HEK293 (cell line): ENCODE data around the gene TBK1.

Experiments used
- CTCF ChIA-PET: fragments of 350-600 bp; formaldehyde crosslinking; extraction: SDS; loops from one replicate; lab custom pipeline; 2021; ENCODE audit warnings: antibody characterized with exemption; lab: Yijun Ruan, JAX
- POLR2A ChIA-PET: fragments of 300-600 bp; formaldehyde crosslinking; extraction: SDS; loops from one replicate; lab custom pipeline; 2020; ENCODE audit warnings: antibody characterized with exemption, inconsistent platforms; lab: Yijun Ruan, JAX
- H3K27ac ChIP-seq: fragments of 200-500 bp; sonication (Bioruptor generic); 2 replicates; pipeline ENCODE4 v1.5.1; 2014; ENCODE audit warnings: low read depth, low read length, control low read depth, inconsistent platforms; ENCODE audit errors: extremely low read depth
- H3K36me3 ChIP-seq, 2 experiments: fragments of 200-500 bp in 1 of 2; sonication (Bioruptor generic) in 1 of 2; 1 replicate in 1 of 2; 2 replicates in 1 of 2; pipeline ENCODE4 v1.5.1; 2014 to 2017; ENCODE audit warnings: inconsistent platforms in 2 of 2, low read length in 2 of 2; ENCODE audit not compliant: control insufficient read depth in 2 of 2, insufficient read depth in 1 of 2
- H3K4me1 ChIP-seq: fragments of 200-500 bp; sonication (Bioruptor generic); 2 replicates; pipeline ENCODE4 v1.5.1; 2014; ENCODE audit warnings: mild to moderate bottlenecking, low read length, inconsistent platforms; ENCODE audit not compliant: control insufficient read depth, insufficient read depth
- H3K4me3 ChIP-seq: 2 replicates; pipeline ENCODE4 v1.5.1; 2011; ENCODE audit warnings: low read depth, mild to moderate bottlenecking, control low read depth, low read length, moderate library complexity
- H3K9me3 ChIP-seq: fragments of 200-500 bp; sonication (Bioruptor generic); 2 replicates; pipeline ENCODE4 v1.5.1; 2014; ENCODE audit warnings: low read depth, low read length, inconsistent platforms; ENCODE audit not compliant: control insufficient read depth, insufficient read depth
- MYNN ChIP-seq: fragments of 450-650 bp; formaldehyde crosslinking; IDR thresholded peaks from 2 replicates; pipeline ENCODE4 v1.5.1; 2016; ENCODE audit warnings: missing biosample characterization, missing genetic modification characterization, borderline replicate concordance
- OSR2 ChIP-seq: fragments of 450-650 bp; formaldehyde crosslinking; IDR thresholded peaks from 2 replicates; pipeline ENCODE4 v1.5.1; 2016; ENCODE audit warnings: missing biosample characterization, missing genetic modification characterization
- PRDM1 ChIP-seq: fragments of 450-650 bp; formaldehyde crosslinking; IDR thresholded peaks from 2 replicates; pipeline ENCODE4; 2016; ENCODE audit warnings: missing biosample characterization, missing genetic modification characterization
- ZBTB44 ChIP-seq: fragments of 450-650 bp; IDR thresholded peaks from 2 replicates; pipeline ENCODE4 v1.5.1; 2018; ENCODE audit warnings: missing biosample characterization, mild to moderate bottlenecking, missing genetic modification characterization
- ZBTB8A ChIP-seq: fragments of 450-650 bp; formaldehyde crosslinking; IDR thresholded peaks from 2 replicates; pipeline ENCODE4 v1.5.1; 2016; ENCODE audit warnings: missing biosample characterization, missing genetic modification characterization
- ZFHX2 ChIP-seq: fragments of 450-650 bp; formaldehyde crosslinking; conservative IDR thresholded peaks from 2 replicates; pipeline ENCODE4 v1.5.1; 2016; ENCODE audit warnings: missing biosample characterization, missing genetic modification characterization
- ZFP41 ChIP-seq: fragments of 450-650 bp; formaldehyde crosslinking; IDR thresholded peaks from 2 replicates; pipeline ENCODE4 v1.5.1; 2016; ENCODE audit warnings: missing biosample characterization, missing genetic modification characterization, borderline replicate concordance
- ZNF121 ChIP-seq: fragments of 450-650 bp; formaldehyde crosslinking; IDR thresholded peaks from 2 replicates; pipeline ENCODE4 v1.5.1; 2016; ENCODE audit warnings: missing biosample characterization, missing genetic modification characterization
- ZNF16 ChIP-seq: fragments of 450-650 bp; formaldehyde crosslinking; IDR thresholded peaks from 2 replicates; pipeline ENCODE4 v1.5.1; 2016; ENCODE audit warnings: low read depth, missing biosample characterization, missing genetic modification characterization
- ZNF302 ChIP-seq: fragments of 450-650 bp; formaldehyde crosslinking; IDR thresholded peaks from 2 replicates; pipeline ENCODE4 v1.5.1; 2016; ENCODE audit warnings: missing biosample characterization, missing genetic modification characterization, low read depth
- ZNF394 ChIP-seq: fragments of 450-650 bp; formaldehyde crosslinking; IDR thresholded peaks from 2 replicates; pipeline ENCODE4 v1.5.1; 2016; ENCODE audit warnings: missing biosample characterization, missing genetic modification characterization, mild to moderate bottlenecking, moderate library complexity, borderline replicate concordance
- ZNF473 ChIP-seq: fragments of 450-650 bp; formaldehyde crosslinking; IDR thresholded peaks from 2 replicates; pipeline ENCODE4 v1.5.1; 2017; ENCODE audit warnings: missing biosample characterization, missing genetic modification characterization
- ZNF544 ChIP-seq: fragments of 450-650 bp; formaldehyde crosslinking; IDR thresholded peaks from 2 replicates; pipeline ENCODE4 v1.5.0; 2017; ENCODE audit warnings: missing biosample characterization, missing genetic modification characterization
- ZNF561 ChIP-seq: fragments of 450-650 bp; IDR thresholded peaks from 2 replicates; pipeline ENCODE4 v1.5.1; 2018; ENCODE audit warnings: missing biosample characterization, missing genetic modification characterization, borderline replicate concordance
- ZNF843 ChIP-seq: fragments of 450-650 bp; formaldehyde crosslinking; IDR thresholded peaks from 2 replicates; pipeline ENCODE4 v1.5.1; 2016; ENCODE audit warnings: missing biosample characterization, missing genetic modification characterization
- TF ChIP-seq, protein P1 (sequence below): fragments of 450-650 bp; formaldehyde crosslinking; IDR thresholded peaks from 2 replicates; pipeline ENCODE4 v1.5.1; 2017; ENCODE audit warnings: missing biosample characterization, missing genetic modification characterization
- TF ChIP-seq, protein P2 (sequence below): fragments of 450-650 bp; formaldehyde crosslinking; IDR thresholded peaks from 2 replicates; pipeline ENCODE4 v1.5.1; 2017; ENCODE audit warnings: missing biosample characterization, missing genetic modification characterization

The TBK1 gene

DNA sequence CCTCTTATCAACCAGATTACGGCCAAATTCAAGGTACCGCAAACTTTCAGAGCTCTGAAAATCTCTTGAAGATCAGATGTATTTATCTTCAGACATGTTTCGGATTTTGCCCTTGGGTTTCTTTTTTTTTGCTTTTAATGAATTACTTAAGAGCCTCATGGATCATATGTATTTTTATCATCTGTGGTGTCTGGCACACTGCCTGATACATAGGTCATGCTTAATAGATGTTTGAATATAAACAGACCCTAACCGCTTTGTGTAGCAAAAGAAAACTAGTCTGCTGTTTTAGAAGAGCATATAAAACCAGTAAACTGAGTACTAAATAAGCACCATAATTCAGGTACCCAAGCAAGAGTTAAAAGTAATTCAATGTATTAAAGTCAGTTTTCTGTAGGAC, 20.1 kb upstream of the TBK1 start:
- POLR2A ChIA-PET: no interaction called here
- TF ChIP-seq PRDM1 (tag by site-specific recombination) (no peak), ZNF473 (tag by site-specific recombination) (no peak), ZNF544 (tag by site-specific recombination) (no peak)
- TF ChIP-seq, all 188 proteins: peak for 0
- no peak overlapping the region for H3K4me3 ChIP-seq
- no peaks in the 10 kb centered on the region for H3K4me1 ChIP-seq
- H3K27ac ChIP-seq: no peak overlapping the region
- H3K36me3 ChIP-seq: peaks cover 89 to 96% of the 10 kb centered on the region in 2 experiments
- CTCF ChIA-PET: interaction anchor here (1.0 kb wide), 1 partner anchor 14 kb away, joined by 3 read pairs; no protein-coding TSS in a partner anchor
- no peaks in the 10 kb centered on the region for H3K9me3 ChIP-seq

GRCh38 chr12:64433915-64434314, 18.0 kb upstream of the TBK1 start:
- Histone ChIP-seq H3K36me3 (peaks cover 82 to 97% of the 10 kb centered on the region in 2 experiments), H3K4me3 (no peak overlapping the region), H3K27ac (no peak overlapping the region), H3K9me3 (no peaks in the 10 kb centered on the region), H3K4me1 (no peaks in the 10 kb centered on the region)
- ChIA-PET CTCF (no interaction called here), POLR2A (no interaction called here)
- TF ChIP-seq ZNF561 (tag by site-specific recombination) (no peak), ZFP41 (tag by site-specific recombination) (no peak), ZNF121 (tag by site-specific recombination) (peak; percentile 91)
- TF ChIP-seq, all 188 proteins: peak for 1

- Histone ChIP-seq H3K36me3 (peaks cover 72 to 90% of the 10 kb centered on the region in 2 experiments), H3K27ac (no peak overlapping the region), H3K4me1 (no peaks in the 10 kb centered on the region), H3K9me3 (no peaks in the 10 kb centered on the region), H3K4me3 (no peak overlapping the region)
- ChIA-PET CTCF (no interaction called here), POLR2A (no interaction called here)
- TF ChIP-seq ZBTB8A: no peak
- TF ChIP-seq, protein P1, sequence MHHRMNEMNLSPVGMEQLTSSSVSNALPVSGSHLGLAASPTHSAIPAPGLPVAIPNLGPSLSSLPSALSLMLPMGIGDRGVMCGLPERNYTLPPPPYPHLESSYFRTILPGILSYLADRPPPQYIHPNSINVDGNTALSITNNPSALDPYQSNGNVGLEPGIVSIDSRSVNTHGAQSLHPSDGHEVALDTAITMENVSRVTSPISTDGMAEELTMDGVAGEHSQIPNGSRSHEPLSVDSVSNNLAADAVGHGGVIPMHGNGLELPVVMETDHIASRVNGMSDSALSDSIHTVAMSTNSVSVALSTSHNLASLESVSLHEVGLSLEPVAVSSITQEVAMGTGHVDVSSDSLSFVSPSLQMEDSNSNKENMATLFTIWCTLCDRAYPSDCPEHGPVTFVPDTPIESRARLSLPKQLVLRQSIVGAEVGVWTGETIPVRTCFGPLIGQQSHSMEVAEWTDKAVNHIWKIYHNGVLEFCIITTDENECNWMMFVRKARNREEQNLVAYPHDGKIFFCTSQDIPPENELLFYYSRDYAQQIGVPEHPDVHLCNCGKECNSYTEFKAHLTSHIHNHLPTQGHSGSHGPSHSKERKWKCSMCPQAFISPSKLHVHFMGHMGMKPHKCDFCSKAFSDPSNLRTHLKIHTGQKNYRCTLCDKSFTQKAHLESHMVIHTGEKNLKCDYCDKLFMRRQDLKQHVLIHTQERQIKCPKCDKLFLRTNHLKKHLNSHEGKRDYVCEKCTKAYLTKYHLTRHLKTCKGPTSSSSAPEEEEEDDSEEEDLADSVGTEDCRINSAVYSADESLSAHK (tag by site-specific recombination): 0 out of 2 replicates have a peak, but pooled peaks have one; percentile 22
Observed at GRCh38 chr12:64440100-64440499, 11.8 kb upstream of the TBK1 start.

GRCh38 chr12:64445490-64445889, 6.4 kb upstream of the TBK1 start:
- TF ChIP-seq ZNF843 (tag by site-specific recombination) (no peak), ZNF394 (tag by site-specific recombination) (no peak), ZBTB44 (tag by site-specific recombination) (no peak), OSR2 (tag by site-specific recombination) (no peak), ZNF302 (no peak), ZFHX2 (tag by site-specific recombination) (no peak), ZNF16 (tag by site-specific recombination) (no peak), MYNN (tag by site-specific recombination) (no peak)
- TF ChIP-seq, protein P2, sequence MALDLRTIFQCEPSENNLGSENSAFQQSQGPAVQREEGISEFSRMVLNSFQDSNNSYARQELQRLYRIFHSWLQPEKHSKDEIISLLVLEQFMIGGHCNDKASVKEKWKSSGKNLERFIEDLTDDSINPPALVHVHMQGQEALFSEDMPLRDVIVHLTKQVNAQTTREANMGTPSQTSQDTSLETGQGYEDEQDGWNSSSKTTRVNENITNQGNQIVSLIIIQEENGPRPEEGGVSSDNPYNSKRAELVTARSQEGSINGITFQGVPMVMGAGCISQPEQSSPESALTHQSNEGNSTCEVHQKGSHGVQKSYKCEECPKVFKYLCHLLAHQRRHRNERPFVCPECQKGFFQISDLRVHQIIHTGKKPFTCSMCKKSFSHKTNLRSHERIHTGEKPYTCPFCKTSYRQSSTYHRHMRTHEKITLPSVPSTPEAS (tag by site-specific recombination): no peak
- ChIA-PET CTCF (interaction anchor here (1.1 to 1.3 kb wide), 2 partner anchors 27 to 104 kb away, joined by 3 to 5 read pairs; no protein-coding TSS in a partner anchor), POLR2A (interaction anchor here (0.7 kb wide), 1 partner anchor 35 kb away, joined by 3 read pairs; no protein-coding TSS in a partner anchor)
- no peak overlapping the region for H3K4me3 ChIP-seq
- no peaks in the 10 kb centered on the region for H3K4me1 ChIP-seq
- no peaks in the 10 kb centered on the region for H3K9me3 ChIP-seq
- peaks cover 50 to 74% of the 10 kb centered on the region in 2 experiments for H3K36me3 ChIP-seq
- H3K27ac ChIP-seq: no peak overlapping the region
